Measurements from ENCODE around the gene HIPK1.

GRCh38 chr1:113938192-113938591 is 9.1 kb downstream of the HIPK1 start:
- no peak for TF ChIP-seq ZNF251 (CRISPR knock-in tag; IDR thresholded peaks at IDR 0.05)
- TF ChIP-seq ZNF331 (CRISPR knock-in tag; IDR thresholded peaks at IDR 0.05): no peak
- TF ChIP-seq NONO (IDR thresholded peaks at IDR 0.05): no peak
- TF ChIP-seq NONO (CRISPR knock-in tag; conservative IDR thresholded peaks at IDR 0.05): no peak
- TF ChIP-seq IRF2 (CRISPR knock-in tag; IDR thresholded peaks at IDR 0.05): no peak
